ENCODE data around the gene RPL26.
"Not testable (repeated sequence)": the region's sequence is repeated elsewhere in the genome, so short reads cannot be mapped to it uniquely, and the experiment has no call there.

RPL26 gene

DNA sequence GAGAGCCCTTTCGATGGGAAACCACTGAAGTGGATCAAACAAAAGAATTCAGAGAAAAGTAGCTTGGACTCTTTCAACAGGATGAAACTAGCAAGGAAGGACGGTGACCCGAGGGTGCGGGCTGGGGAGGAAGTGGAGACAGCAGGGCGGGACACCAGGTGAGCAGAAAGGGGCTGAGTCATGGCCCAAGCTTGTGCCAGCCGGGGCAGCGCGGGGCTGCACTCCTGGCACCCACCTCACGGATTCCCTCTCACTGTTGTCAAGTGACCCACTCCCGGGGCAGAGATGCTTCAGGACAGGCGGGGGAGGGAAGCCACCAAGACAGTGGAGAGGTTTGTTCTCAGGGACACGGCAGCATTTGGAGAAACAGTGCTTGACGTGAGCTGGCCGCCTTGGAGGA, 25.4 kb upstream of the RPL26 start:
- Histone ChIP-seq H3K9me3 (ENCODE audit: control insufficient read depth, insufficient read depth, low read length) (no peaks in the 10 kb centered on the region), H3K4me1 (ENCODE audit: insufficient read depth, low read length) (peaks cover 6% of the 10 kb centered on the region; the same call in 1 of the 2 replicates), H3K36me3 (ENCODE audit: insufficient read depth, low read length) (no peaks in the 10 kb centered on the region), H3K9ac (ENCODE audit: low read depth, low read length) (no peak overlapping the region)

DNA sequence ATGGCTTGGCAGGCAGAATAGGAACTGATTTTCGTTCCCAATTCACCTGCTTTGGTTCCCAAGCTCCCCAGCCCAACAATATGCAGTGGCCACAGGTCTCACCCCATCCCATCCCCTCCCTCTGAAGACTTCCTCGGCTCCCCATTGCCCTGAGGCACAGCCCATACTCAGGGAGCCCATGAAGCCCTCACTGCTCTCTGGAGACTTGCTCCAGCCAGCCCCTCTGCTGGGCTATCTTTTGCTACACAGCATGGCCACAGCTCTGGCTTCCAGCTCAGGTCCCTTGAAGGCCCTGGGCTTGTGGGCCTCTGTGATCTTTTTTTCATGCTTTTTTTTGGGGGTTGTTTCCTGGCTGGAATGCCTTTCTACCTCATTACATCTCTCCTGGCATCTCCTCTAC, 23.2 kb upstream of the RPL26 start:
- H3K36me3 ChIP-seq (ENCODE audit: insufficient read depth, low read length): no peaks in the 10 kb centered on the region
- no peaks in the 10 kb centered on the region for H3K9me3 ChIP-seq (ENCODE audit: control insufficient read depth, insufficient read depth, low read length)
- peaks cover 6% of the 10 kb centered on the region; the same call in 1 of the 2 replicates for H3K4me1 ChIP-seq (ENCODE audit: insufficient read depth, low read length)
- H3K9ac ChIP-seq (ENCODE audit: low read depth, low read length): no peak overlapping the region

DNA sequence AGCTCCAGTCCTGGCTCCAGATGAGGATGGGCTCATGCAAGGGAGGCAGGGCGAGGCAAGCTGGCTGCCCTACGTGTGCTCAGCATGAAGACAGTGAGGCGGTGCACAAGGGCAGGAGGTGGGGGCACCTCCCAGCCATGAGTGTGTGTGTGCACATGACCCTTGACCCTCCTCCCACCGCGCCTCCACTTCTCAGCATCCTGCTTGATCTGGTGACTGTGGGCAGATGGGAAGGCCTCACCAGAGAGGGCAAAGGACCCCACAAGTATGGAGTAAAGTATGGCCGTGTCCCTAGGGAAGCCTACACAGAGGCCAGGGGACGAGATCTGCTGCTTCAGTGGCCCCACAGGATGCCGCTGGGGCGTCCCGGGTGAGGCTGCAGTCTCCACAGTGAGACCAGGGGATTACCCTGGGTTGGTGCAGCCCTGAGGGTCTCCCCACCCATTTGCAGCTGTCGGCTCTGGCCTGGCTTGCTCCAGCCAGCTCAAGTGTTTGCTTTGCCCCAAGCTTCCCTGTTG, 22.6 kb upstream of the RPL26 start:
- Histone ChIP-seq H3K36me3 (ENCODE audit: insufficient read depth, low read length) (no peaks in the 10 kb centered on the region), H3K9me3 (ENCODE audit: control insufficient read depth, insufficient read depth, low read length) (no peaks in the 10 kb centered on the region), H3K4me1 (ENCODE audit: insufficient read depth, low read length) (peaks cover 6% of the 10 kb centered on the region; the same call in 1 of the 2 replicates), H3K9ac (ENCODE audit: low read depth, low read length) (no peak overlapping the region)

DNA sequence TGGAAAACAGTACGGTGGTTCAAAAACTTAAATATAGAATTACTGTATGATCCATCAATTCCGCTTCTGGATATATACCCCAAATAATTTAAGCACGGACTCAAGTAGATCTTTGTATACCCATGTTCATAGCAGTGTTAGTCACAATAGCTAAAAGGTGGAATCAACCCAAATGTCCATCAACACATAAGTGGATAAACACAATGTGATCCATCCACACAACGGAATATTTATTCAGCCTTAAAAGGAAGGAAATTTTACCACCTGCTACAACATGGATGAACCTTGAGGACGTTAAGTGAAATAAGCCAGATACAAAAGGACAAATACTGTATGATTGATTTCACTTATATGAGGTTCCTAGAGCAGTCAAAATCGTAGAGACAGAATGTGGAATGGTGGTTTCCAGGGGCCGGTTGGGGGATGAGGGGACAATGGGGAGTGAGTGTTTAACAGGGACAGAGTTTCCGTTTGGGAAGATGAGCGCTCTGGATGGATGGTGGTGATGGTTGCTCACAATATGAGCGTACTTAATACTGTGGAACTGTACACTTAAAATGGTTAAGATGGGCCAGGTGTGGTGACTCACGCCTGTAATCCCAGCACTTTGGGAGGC, 20.0 kb upstream of the RPL26 start:
- H3K9me3 ChIP-seq (ENCODE audit: control insufficient read depth, insufficient read depth, low read length): no peaks in the 10 kb centered on the region
- H3K4me1 ChIP-seq (ENCODE audit: insufficient read depth, low read length): no peaks in the 10 kb centered on the region
- no peaks in the 10 kb centered on the region for H3K36me3 ChIP-seq (ENCODE audit: insufficient read depth, low read length)
- H3K9ac ChIP-seq (ENCODE audit: low read depth, low read length): no peak overlapping the region

DNA sequence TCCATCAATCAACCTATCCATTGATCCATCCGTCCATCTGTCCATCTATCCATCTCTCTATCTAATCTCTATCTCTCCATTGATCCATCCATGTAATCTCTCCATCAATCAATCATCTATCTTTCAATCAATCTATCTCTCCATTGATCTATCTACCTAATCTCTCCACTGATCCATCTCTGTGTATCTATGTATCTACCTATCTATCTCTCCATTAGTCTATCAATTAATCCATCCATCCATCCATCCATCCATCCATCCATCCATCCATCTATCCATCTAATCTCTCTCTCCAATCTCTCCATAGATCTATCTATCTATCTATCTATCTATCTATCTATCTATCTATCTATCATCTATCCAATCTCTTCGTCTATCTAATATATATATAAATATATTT, 18.1 kb upstream of the RPL26 start:
- Histone ChIP-seq H3K4me1 (ENCODE audit: insufficient read depth, low read length) (no peaks in the 10 kb centered on the region), H3K9ac (ENCODE audit: low read depth, low read length) (no peak overlapping the region), H3K36me3 (ENCODE audit: insufficient read depth, low read length) (no peaks in the 10 kb centered on the region)

DNA sequence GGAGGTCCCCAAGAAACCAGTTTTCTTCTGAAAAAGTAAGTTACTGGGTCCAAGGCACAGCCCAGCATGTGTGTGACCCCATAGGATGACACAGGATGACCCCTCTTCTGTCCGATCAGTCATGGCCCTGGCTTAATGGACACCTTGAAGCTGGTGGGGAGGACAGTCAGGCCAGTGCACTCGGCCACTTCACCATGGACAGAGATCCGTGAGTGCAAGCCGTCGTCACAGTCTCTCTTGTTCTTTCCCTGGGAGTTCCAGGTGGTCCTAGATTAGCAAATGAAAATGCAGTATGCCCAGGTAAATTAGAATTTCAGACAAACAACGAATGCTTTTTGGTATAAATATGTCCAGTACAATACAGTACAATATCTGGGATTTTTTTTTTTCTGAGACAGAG, 16.0 kb upstream of the RPL26 start:
- Histone ChIP-seq H3K4me1 (ENCODE audit: insufficient read depth, low read length) (no peaks in the 10 kb centered on the region), H3K9me3 (ENCODE audit: control insufficient read depth, insufficient read depth, low read length) (no peaks in the 10 kb centered on the region), H3K36me3 (ENCODE audit: insufficient read depth, low read length) (no peaks in the 10 kb centered on the region), H3K9ac (ENCODE audit: low read depth, low read length) (no peak overlapping the region)

More for the DNA sequence above, 18.1 kb upstream of the RPL26 start:
- no peaks in the 10 kb centered on the region for H3K9me3 ChIP-seq (ENCODE audit: control insufficient read depth, insufficient read depth, low read length)

DNA sequence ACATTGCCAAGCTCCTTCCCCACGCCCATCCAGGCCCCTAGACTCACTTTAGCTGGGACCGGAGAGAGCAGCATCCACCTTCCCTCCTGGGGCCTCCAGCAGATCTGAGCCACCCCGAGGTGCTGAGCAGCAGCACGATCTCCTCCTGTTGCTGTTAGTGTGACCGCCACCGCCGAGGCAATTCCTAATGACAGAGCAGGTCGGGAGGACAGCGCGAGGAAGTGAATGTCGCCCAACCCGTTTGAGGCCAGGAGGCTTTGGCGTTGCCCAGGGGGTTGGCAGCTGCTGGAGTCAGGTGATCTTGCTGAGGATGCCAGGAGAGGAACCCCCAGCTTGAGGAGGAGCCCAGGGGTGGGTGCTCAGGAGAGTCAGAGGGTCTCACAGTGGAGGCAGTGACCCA, 14.6 kb upstream of the RPL26 start, which contains the start of gene RNF222:
TSS of gene RNF222 (minus strand) at position 192 of the 400 bp plus-strand sequence. CDS start 4,366 bp downstream, outside the sequence.
- H3K4me1 ChIP-seq (ENCODE audit: insufficient read depth, low read length): peaks cover 5% of the 10 kb centered on the region; the same call in 1 of the 2 replicates
- H3K36me3 ChIP-seq (ENCODE audit: insufficient read depth, low read length): no peaks in the 10 kb centered on the region
- no peaks in the 10 kb centered on the region for H3K9me3 ChIP-seq (ENCODE audit: control insufficient read depth, insufficient read depth, low read length)
- H3K9ac ChIP-seq (ENCODE audit: low read depth, low read length): no peak within 1 kb of the TSS

DNA sequence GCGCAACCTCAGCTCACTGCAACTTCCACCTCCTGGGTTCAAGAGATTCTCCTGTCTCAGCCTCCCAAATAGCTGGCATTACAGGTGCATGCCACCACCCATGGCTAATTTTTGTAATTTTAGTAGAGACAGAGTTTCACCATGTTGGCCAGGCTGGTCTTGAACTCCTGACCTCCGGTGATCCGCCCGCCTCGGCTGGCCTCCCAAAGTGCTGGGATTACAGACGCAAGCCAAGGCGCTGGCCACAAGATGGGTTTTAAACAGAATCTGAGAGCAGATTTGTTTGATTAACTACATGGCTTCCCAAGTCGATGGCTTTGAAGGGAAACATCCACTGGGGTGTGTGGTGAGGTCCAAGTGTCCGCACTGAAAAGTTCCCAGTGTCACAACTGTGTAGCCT, 11.5 kb upstream of the RPL26 start:
- not testable (repeated sequence) for H3K36me3 ChIP-seq (ENCODE audit: insufficient read depth, low read length); H3K9me3 ChIP-seq (ENCODE audit: control insufficient read depth, insufficient read depth, low read length); H3K9ac ChIP-seq (ENCODE audit: low read depth, low read length)
- peaks cover 10% of the 10 kb centered on the region; the same call in 1 of the 2 replicates for H3K4me1 ChIP-seq (ENCODE audit: insufficient read depth, low read length)

DNA sequence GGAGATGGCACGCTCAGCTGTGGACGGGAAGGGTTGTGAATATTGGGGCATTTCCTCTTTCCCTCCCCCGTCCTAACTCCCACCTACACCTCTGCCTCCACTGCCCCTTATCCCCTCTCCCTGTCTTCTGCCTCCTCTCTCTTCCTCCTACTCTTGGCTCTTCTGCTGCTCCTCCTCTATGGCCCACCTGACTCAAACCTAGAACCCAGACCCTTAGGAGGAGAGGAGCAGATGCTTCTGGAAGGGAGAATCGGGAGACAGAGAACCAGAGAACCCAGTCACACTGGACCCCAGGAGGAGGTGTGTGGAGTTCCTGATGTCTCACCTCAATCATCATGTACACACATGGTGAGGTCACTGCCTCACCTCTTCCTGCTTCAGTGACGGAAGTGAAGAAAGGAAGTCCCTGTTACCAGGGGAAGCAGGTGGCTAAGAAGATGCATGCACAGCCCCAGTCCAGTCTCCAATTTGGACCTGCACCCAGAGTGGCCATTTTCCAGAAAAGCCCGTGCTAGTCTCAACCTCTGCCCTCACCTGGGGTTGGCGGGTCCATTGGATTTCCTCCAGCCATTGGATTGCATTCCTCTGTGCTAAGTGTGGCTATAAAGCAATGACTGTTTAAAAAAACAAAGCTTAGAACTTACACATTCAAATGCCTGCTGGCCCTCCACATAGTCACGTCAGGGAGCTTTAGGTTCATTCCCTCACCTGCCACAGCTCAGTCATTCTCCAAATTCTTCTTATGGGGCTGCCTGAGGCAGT, 10.7 kb upstream of the RPL26 start:
- Histone ChIP-seq H3K9me3 (ENCODE audit: control insufficient read depth, insufficient read depth, low read length) (no peaks in the 10 kb centered on the region), H3K9ac (ENCODE audit: low read depth, low read length) (no peak overlapping the region), H3K36me3 (ENCODE audit: insufficient read depth, low read length) (no peaks in the 10 kb centered on the region)

DNA sequence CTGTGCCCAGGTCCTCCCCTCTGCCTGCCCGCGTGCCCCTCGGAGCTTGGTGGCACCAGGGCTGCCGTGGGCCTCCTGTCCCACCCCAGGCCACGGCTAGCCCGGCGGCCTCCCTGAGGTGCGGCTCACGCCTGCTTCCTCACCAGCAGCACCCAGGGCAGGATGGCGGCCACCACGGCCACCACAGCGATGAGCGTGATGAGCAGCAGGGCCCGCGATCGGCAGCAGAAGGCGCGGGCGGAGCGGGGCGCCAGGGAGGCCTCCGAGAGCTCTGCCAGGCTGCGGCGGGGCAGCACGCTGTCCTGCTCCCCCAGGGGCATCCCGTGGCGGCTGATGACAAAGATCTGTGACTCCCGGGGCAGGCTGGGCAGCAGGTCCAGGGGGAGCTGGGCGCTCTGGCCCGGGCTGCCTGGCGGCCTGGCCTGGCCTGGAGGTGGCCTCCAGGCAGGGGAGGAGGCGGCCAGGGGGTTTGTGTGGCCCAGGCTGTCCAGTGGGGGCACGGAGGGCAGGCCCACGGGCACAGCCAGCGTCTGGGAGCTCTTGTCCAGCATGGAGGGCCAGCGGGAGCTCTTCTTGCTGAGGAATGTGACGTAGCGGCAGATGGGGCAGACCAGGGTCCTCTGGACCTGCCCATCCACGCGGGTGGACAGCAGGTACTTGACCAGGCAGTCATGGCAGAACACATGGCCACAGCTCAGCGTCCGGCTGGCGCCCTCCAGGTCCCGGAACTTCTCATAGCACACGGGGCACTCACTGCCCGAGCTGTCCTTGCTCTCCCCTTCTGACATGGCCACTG, 9.9 kb upstream of the RPL26 start:
- H3K9me3 ChIP-seq (ENCODE audit: control insufficient read depth, insufficient read depth, low read length): no peaks in the 10 kb centered on the region
- H3K4me1 ChIP-seq (ENCODE audit: insufficient read depth, low read length): peaks cover 10% of the 10 kb centered on the region; the same call in 1 of the 2 replicates
- H3K9ac ChIP-seq (ENCODE audit: low read depth, low read length): no peak overlapping the region
- no peaks in the 10 kb centered on the region for H3K36me3 ChIP-seq (ENCODE audit: insufficient read depth, low read length)

More for the DNA sequence above, 10.7 kb upstream of the RPL26 start:
- H3K4me1 ChIP-seq (ENCODE audit: insufficient read depth, low read length): peaks cover 10% of the 10 kb centered on the region; the same call in 1 of the 2 replicates

DNA sequence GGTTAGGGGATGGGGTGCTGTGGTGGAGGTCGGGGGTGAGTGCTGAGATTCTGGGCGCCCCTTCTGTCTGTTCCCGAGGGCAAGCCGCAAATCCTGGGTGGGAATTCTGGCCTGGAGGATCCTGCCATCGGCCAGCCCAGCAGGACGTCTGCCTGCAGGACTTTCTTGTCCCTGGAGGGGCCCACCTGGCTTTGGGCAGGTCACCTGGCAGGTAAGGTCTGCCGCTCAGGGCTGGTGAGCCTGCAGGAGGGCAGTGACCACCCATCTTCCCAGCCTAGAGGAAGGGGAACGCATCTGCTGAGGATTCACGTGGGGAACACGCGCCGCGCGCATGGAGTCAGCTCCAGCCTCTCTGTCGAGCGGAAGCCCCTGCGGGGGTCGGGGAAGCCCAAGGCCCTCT, 9.3 kb upstream of the RPL26 start:
- Histone ChIP-seq H3K9me3 (ENCODE audit: control insufficient read depth, insufficient read depth, low read length) (no peaks in the 10 kb centered on the region), H3K4me1 (ENCODE audit: insufficient read depth, low read length) (peaks cover 10% of the 10 kb centered on the region; the same call in 1 of the 2 replicates), H3K36me3 (ENCODE audit: insufficient read depth, low read length) (no peaks in the 10 kb centered on the region), H3K9ac (ENCODE audit: low read depth, low read length) (no peak overlapping the region)

DNA sequence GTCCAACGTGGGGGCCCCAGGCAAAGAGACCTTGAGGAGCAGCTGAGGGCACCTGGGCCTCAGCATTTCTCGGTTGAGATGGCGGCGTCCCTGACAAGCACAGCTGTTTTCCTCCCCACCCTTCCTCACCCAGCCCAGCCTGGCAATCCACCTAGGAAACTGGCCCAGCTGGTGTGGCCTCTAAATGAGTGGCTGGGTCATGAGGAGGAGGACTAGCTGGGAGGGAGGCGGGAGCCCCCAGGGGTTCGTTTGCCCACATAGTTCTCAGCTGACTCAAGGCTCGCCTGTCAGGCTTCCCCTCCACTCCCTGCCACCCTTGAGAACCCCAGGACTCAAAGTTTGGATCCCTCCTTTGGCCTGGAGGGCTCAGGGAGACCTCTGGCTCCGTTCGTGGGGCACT, 8.7 kb upstream of the RPL26 start:
- Histone ChIP-seq H3K9ac (ENCODE audit: low read depth, low read length) (no peak overlapping the region), H3K9me3 (ENCODE audit: control insufficient read depth, insufficient read depth, low read length) (no peaks in the 10 kb centered on the region), H3K36me3 (ENCODE audit: insufficient read depth, low read length) (no peaks in the 10 kb centered on the region), H3K4me1 (ENCODE audit: insufficient read depth, low read length) (peaks cover 10% of the 10 kb centered on the region; the same call in 1 of the 2 replicates)

DNA sequence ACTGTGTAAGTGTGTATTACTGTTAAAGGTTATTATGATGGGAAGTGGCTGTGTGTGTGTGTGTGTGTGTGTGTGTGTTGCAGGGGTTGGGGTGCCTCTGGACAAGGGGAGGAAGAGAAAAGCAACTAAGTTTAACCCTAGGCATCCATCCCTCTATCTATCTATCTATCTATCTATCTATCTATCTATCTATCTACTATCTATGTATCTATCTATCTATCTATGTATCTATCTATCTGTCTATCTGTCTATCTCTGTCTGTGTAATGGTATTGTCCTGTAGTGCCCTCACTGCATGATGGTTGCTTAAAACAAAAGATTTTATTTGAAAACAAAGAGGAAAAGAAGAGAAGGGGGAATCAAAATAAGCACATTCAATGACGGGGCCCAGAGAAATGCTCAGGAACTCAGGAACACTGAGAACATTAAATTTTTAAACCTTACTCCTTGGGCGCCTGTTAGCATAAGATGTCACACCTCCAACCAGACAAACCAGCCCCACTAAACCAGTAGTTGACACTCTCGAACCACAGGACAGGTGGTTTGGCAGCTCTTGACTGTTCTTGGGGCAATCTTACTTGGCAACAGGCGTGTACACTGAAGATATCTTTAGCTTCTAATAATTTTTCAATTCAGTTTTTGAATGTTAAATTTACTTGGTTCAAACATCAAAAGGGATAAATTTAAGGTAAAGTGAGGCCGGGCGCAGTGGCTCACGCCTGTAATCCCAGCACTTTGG, 5.1 kb upstream of the RPL26 start:
- Histone ChIP-seq H3K4me1 (ENCODE audit: insufficient read depth, low read length) (peaks cover 16% of the 10 kb centered on the region; the same call in 1 of the 2 replicates), H3K36me3 (ENCODE audit: insufficient read depth, low read length) (no peaks in the 10 kb centered on the region), H3K9ac (ENCODE audit: low read depth, low read length) (no peak overlapping the region), H3K9me3 (ENCODE audit: control insufficient read depth, insufficient read depth, low read length) (no peaks in the 10 kb centered on the region)

DNA sequence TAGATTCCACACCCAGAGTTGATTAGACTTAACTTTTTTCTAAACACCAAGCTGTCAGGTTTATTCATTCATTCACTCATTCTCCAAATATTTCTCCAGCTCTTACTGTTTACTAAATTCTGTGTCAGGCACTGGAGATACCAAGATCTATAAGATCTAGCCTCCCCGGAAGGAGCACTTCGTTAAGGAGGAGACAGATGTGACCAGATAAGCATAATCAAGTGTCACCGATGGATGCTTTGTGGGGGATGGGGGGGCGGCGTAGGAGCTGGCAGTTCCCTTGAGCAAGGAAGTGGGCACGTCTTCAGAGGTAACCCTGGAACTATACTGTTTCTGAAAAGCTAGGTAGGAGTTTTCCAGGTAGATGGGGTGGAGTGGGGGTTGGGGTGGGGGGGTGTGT, 3.8 kb upstream of the RPL26 start:
- Histone ChIP-seq H3K9me3 (ENCODE audit: control insufficient read depth, insufficient read depth, low read length) (no peaks in the 10 kb centered on the region), H3K4me1 (ENCODE audit: insufficient read depth, low read length) (peaks cover 15% of the 10 kb centered on the region; the same call in 1 of the 2 replicates), H3K36me3 (ENCODE audit: insufficient read depth, low read length) (peaks cover 4% of the 10 kb centered on the region; the same call in 1 of the 2 replicates), H3K9ac (ENCODE audit: low read depth, low read length) (no peak overlapping the region)

All from ES-I3 (cell line).